HG02571 (cell line): ENCODE measurements around the gene MTMR2.
A peak's percentile ranks its signal among the peaks of the same experiment; 100 is the strongest.

Experiments used
- ATAC-seq: cut with Tn5 transposase; IDR thresholded peaks from one replicate; pipeline ENCODE4 v1.9.1; 2021; ENCODE audit warnings: mild to moderate bottlenecking, moderate library complexity; ENCODE audit not compliant: unreplicated experiment

MTMR2 gene

DNA sequence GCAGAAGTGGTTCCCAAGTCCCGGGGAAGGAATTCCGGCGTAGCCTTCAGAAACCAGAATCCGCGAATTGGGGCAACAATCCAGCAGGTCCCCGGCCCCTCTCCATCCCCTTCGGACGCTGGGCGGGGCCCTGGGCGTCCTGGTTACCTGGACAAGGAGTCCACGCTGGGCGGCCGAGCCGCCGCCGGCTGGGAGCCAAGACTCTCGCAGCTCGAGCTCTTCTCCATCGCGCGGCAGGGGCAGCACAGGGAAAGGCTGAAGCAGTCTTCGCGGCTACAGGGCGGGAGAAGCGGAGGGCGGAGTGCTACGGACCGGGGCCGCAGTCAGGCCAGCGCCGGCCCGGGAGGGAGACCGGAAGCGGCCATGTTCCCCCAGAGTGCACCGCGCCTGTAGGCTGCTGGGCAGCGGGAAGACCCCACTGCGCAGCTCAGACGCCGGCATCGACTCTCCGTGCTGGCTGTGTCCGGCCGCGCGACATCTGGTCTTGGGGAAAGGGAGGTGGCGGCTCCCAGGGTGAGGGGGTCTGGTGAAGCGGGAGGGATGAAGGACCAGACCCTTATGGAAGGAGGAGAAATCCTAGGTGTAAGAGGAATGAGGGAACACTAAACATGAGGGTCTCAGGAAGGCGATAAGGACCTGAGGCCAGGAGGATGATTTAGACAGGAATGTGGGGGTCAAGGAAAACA, at the start of gene MTMR2:
Gene MTMR2, minus strand, starts transcription at position 380 of the 686 bp plus-strand sequence. Its CDS starts 153 bp downstream, at position 227.
- peak; percentile 100 for ATAC-seq

DNA sequence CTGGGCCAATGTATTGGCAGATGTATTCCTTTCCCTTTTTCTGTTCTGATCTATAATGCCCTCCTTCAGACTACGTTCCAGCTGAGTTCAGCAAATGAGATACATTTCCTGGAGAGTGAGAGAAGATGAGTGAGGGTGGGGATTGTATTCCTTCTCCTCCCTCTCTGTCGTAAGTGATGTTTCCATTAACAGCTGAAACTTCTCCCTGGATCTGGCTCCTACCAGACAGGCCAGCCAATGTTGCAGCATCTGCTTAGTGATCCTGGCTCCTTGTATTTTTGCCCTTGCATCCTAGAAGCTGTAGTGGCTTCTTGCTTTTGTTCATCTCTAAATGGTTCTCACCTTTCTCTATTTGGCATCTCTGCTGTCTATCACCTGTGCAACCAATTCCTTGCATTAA, 48.2 kb upstream of the MTMR2 start:
- no peak for ATAC-seq

GRCh38 chr11:95968585-95968984, 44.7 kb upstream of the MTMR2 start:
- no peak for ATAC-seq

- ATAC-seq, result no peak
Measured at GRCh38 chr11:95964281-95964680, 40.4 kb upstream of the MTMR2 start.

DNA sequence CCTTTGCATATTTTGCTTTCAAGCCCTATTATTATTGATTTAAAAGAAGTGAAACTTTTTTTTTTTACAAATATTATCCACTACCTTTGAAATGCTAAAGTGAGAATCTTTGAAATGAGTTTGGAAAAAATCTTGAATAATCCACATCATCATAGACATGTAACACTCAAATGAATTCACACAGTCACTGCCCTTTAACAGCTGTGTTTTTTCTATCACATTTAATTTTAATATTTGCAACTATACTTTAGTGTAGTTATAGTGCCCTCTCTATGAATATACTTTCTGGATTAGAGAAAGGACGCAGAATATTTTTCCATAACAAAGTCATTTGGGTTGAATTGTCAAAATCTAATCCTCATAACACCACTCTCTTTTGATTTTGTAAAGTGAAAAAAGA, 37.9 kb upstream of the MTMR2 start:
- ATAC-seq, result no peak

DNA sequence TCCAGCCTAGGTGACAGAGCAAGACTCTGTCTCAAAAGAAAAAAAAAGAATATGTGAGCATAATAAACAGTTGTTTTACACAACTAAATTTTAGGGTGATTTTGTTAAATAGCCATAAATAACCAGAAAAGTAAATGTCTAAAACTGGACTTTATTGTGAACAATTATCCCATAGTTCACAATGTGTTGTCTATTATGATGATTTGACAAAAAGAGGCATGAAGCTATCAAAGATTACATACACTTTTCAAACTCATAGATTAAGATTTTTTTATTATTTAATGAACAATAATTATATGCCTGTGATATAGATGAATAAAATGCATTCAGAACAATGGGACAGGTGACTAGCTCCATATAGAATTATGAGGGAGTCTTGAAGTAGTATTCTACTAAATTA, 27.0 kb upstream of the MTMR2 start:
- no peak for ATAC-seq

DNA sequence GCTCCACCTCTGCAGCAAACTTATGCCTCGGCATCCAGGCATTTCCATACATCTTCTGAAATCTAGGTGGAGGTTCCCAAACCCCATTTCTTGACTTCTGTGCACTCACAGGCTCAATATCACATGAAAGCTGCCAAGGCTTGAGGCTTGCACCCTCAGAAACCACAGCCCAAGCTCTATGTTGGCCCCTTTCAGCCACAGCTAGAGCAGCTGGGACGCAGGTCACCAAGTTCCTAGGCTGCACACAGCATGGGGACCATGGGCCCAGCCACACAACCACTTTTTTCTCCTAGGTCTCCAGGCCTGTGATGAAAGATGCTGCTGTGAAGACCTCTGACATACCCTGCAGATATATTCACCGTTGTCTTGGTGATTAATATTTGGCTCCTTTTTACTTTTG, 24.7 kb upstream of the MTMR2 start:
- ATAC-seq, result no peak

DNA sequence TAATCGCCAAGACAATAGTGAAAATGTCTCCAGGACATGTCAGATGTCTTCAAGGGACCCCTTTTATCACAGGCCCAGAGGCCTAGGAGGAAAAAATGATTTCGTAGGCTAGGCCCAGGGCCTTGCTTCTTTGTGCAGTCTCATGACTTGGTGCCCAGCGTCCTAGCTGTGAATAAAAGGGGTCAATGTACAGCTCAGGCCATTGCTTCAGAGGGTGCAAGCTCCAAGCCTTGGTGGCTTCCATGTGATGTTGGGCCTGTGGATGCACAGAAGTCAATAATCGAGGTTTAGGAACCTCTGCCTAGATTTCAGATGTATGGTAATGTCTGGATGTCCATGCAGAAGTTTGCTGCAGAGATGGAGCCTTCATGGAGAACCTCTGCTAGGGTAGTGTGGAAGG, 20.7 kb upstream of the MTMR2 start:
- no peak for ATAC-seq

DNA sequence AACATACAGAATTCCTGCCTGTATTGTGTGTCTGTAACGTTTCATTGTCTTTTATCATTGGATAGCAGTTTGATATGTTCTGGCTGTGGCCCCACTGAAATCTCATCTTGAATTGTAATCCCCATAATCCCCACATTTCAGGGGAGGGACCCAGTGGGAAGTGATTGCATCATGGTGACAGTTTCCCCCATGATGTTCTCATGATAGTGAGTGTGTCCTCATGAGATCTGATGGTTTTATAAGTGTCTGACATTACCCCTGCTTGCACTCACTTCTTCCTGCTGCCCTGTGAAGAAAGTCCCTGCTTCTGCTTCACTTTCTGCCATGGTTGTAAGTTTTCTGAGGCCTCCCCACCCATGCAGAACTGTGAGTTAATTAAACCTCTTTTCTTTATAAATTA, 19.6 kb upstream of the MTMR2 start:
- ATAC-seq, result no peak

- ATAC-seq, result no peak
Measured at GRCh38 chr11:95939091-95939490, 15.2 kb upstream of the MTMR2 start.

- ATAC-seq, result no peak
Measured at GRCh38 chr11:95937358-95937757, 13.5 kb upstream of the MTMR2 start.

DNA sequence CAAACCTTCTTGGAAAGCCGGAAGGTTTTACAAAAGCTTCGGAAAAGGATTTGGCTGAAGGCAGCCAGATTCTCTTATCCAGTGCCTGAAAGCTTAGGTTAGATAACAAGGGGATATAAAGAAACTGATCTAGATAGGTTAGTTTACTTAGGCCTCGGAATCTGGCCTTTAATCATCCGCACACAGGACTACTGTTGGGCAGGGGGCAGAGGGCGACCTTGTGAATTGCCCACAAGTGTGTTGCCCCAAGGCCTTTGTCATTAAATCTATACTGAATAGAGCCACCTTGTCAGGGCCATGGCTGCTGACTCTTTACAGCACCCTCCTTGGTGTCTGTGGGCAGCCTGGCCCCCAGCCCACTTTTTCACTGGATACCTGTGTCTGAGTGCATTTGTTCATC, 9.7 kb upstream of the MTMR2 start:
- no peak for ATAC-seq

GRCh38 chr11:95931916-95932315, 8.0 kb upstream of the MTMR2 start:
- no peak for ATAC-seq

- ATAC-seq, result no peak
Measured at GRCh38 chr11:95930948-95931347, 7.0 kb upstream of the MTMR2 start.

DNA sequence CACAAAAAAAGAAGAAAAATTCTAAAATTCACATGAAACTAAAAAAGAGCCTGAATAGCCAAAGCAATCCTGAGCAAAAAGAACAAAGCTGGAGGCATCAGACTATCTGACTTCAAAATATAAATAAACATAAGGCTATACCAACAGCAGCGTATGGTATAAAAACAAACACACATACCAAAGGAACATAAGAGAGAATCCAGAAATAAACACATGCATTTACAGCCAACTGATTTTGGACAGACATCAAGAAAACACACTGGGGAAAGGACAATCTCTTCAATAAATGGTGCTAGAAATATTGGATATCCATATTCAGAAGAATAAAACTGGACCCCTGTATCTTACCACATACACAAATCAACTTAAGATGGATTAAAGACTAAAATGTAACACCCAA, 2.8 kb upstream of the MTMR2 start:
- no peak for ATAC-seq

- ATAC-seq, result no peak
Measured at GRCh38 chr11:95925011-95925410, 1.1 kb upstream of the MTMR2 start.

GRCh38 chr11:95924414-95924760, 480 bp upstream of the MTMR2 start:
- ATAC-seq, result no peak

DNA sequence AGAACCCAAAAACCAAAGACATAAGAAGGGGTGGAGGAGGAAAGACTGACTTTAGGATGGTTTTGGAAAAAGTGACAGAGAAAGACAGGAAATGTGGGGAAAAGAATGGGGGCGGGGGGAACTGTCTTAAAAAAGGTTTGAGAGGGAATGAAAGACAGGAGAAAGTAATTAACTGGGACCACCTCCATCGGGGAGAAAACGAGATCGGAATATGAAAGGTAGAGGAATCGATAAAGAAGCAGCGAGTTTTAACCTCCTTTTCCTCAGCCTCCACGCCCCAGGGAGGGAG, 524 bp downstream of the MTMR2 start:
- ATAC-seq, result no peak

DNA sequence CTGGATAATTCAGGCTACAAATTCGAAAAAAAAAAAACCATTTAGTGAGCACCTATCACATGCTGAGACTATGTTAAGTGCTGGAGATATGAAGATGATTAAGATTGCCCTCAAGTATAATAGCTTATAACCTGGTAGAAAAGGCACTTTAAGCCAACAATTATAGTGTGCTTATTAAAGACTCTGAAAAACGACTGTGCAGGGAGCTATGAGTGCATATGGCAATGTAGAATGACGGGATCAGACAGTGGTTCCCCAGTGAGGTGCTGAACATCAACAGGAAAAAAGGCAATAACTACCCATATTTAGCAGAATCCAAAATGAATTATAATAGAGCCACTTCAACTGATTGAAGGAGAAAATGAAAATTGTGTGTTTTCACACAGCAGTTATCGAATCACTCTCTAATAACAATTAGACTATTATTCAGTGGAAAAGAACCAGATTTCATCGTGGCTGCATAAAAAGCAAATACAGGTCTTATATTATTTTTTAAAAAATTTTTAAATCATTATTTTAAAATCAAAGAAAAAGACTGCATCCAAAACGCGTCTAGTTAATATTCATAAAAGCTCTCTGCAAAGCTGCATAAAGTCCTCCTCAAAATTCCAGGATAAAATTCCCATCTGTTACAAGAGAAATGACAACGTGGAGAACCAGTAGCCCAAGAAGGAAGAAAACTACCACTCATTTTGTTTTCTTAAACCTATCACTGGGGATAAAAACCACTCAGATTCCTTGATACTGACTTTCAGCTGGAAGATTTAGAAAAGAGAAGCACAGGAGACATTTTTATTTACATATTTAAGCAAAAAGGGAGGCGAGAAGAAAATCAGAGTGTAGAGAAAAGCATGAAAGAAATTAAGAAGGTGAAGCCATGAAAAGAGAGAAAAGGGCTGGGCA, 1.1 kb downstream of the MTMR2 start:
- no peak for ATAC-seq

- no peak for ATAC-seq
Measured at GRCh38 chr11:95922099-95922498, 1.8 kb downstream of the MTMR2 start.

DNA sequence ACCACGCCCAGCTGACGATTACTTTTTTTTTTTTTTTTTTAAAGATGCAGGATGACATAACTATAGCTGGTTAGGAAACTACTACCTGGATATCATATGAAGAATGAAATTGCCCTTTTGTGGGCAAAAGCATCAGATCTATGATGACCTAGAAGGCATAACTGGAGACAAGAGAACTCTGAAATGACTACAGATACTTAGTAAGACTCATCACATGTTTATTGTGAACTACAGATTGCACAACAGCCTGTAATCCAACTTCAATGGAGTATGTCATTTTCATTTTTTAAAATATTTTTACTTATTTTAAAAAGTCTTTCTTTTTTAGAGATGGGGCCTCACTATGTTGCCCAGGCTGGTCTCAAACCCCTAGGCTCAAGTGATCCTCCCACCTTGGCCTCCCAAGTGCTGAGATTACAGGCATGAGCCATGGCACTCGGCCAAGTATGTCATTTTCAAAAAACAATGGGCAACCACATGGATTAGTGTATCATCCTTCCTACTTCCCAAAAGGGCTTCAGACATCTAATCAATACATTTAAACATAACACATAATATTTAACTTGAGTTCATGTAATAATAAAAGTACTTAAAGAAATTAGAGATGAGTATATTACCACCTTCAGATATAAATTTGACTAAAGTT, 3.3 kb downstream of the MTMR2 start:
- ATAC-seq, result no peak

GRCh38 chr11:95919514-95919913, 4.4 kb downstream of the MTMR2 start:
- ATAC-seq, result no peak
